ENCODE measurements around the gene AP2B1. TPM values are rescaled to one million over a fixed set of nuclear protein-coding genes. Genes with fewer than 3 reads are reported as not detected.

AP2B1 gene
- total RNA-seq, 1 experiment from 2014 or later: 195 TPM

- Mint-ChIP-seq H3K36me3 (peaks cover 49% of the 10 kb centered on the region), H3K9me3 (no peaks in the 10 kb centered on the region), H3K27me3 (ENCODE audit: low read depth) (no peaks in the 10 kb centered on the region), H3K4me1 (no peaks in the 10 kb centered on the region), H3K27ac (no peak overlapping the region), H3K4me3 (no peak overlapping the region)
- ChIA-PET POLR2A (no interaction called here), CTCF (interaction anchor here (1.2 kb wide), 1 partner anchor 123 kb away, joined by 3 read pairs; no protein-coding TSS in a partner anchor)
- DNase-seq (ENCODE audit: low spot score) (no peak), ATAC-seq (no peak)
- TF ChIP-seq ZNF317 (CRISPR knock-in tag; IDR thresholded peaks at IDR 0.05; ENCODE audit: borderline replicate concordance, low read depth) (no peak), MXD4 (CRISPR knock-in tag; IDR thresholded peaks at IDR 0.05; ENCODE audit: borderline replicate concordance) (no peak), ZNF138 (CRISPR knock-in tag; conservative IDR thresholded peaks at IDR 0.05) (no peak), SOX15 (CRISPR knock-in tag; IDR thresholded peaks at IDR 0.05) (no peak), MAX (CRISPR knock-in tag; IDR thresholded peaks at IDR 0.05) (no peak), MYBL2 (CRISPR knock-in tag; IDR thresholded peaks at IDR 0.05) (no peak), ZNF512 (CRISPR knock-in tag; IDR thresholded peaks at IDR 0.05; ENCODE audit: borderline replicate concordance) (no peak), CREB1 (CRISPR knock-in tag; IDR thresholded peaks at IDR 0.05) (no peak)
- TF ChIP-seq, protein P1, sequence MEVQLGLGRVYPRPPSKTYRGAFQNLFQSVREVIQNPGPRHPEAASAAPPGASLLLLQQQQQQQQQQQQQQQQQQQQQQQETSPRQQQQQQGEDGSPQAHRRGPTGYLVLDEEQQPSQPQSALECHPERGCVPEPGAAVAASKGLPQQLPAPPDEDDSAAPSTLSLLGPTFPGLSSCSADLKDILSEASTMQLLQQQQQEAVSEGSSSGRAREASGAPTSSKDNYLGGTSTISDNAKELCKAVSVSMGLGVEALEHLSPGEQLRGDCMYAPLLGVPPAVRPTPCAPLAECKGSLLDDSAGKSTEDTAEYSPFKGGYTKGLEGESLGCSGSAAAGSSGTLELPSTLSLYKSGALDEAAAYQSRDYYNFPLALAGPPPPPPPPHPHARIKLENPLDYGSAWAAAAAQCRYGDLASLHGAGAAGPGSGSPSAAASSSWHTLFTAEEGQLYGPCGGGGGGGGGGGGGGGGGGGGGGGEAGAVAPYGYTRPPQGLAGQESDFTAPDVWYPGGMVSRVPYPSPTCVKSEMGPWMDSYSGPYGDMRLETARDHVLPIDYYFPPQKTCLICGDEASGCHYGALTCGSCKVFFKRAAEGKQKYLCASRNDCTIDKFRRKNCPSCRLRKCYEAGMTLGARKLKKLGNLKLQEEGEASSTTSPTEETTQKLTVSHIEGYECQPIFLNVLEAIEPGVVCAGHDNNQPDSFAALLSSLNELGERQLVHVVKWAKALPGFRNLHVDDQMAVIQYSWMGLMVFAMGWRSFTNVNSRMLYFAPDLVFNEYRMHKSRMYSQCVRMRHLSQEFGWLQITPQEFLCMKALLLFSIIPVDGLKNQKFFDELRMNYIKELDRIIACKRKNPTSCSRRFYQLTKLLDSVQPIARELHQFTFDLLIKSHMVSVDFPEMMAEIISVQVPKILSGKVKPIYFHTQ (CRISPR knock-in tag; IDR thresholded peaks at IDR 0.05): no peak
These were observed 53.9 kb downstream of the AP2B1 start for GRCh38 chr17:35641032-35641431.

GRCh38 chr17:35645923-35646322 lies 58.8 kb downstream of the AP2B1 start:
- Mint-ChIP-seq H3K4me3 (no peak overlapping the region), H3K27me3 (ENCODE audit: low read depth) (no peaks in the 10 kb centered on the region), H3K9me3 (no peaks in the 10 kb centered on the region), H3K36me3 (peaks cover 27% of the 10 kb centered on the region), H3K4me1 (no peaks in the 10 kb centered on the region), H3K27ac (peak overlapping the region; percentile 86)
- POLR2A ChIA-PET: no interaction called here
- TF ChIP-seq, protein P2, sequence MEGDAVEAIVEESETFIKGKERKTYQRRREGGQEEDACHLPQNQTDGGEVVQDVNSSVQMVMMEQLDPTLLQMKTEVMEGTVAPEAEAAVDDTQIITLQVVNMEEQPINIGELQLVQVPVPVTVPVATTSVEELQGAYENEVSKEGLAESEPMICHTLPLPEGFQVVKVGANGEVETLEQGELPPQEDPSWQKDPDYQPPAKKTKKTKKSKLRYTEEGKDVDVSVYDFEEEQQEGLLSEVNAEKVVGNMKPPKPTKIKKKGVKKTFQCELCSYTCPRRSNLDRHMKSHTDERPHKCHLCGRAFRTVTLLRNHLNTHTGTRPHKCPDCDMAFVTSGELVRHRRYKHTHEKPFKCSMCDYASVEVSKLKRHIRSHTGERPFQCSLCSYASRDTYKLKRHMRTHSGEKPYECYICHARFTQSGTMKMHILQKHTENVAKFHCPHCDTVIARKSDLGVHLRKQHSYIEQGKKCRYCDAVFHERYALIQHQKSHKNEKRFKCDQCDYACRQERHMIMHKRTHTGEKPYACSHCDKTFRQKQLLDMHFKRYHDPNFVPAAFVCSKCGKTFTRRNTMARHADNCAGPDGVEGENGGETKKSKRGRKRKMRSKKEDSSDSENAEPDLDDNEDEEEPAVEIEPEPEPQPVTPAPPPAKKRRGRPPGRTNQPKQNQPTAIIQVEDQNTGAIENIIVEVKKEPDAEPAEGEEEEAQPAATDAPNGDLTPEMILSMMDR (IDR thresholded peaks at IDR 0.05): no peak
- no peak for TF ChIP-seq PRRX2 (CRISPR knock-in tag; IDR thresholded peaks at IDR 0.05)
- no peak for TF ChIP-seq CREM (CRISPR knock-in tag; IDR thresholded peaks at IDR 0.05)
- TF ChIP-seq ZNF416 (CRISPR knock-in tag; IDR thresholded peaks at IDR 0.05): no peak
- TF ChIP-seq CBFB (CRISPR knock-in tag; IDR thresholded peaks at IDR 0.05; ENCODE audit: low read depth): no peak
- TF ChIP-seq SMAD4 (CRISPR knock-in tag; IDR thresholded peaks at IDR 0.05): no peak
- no peak for TF ChIP-seq ZNF232 (CRISPR knock-in tag; IDR thresholded peaks at IDR 0.05)
- TF ChIP-seq, protein P3, sequence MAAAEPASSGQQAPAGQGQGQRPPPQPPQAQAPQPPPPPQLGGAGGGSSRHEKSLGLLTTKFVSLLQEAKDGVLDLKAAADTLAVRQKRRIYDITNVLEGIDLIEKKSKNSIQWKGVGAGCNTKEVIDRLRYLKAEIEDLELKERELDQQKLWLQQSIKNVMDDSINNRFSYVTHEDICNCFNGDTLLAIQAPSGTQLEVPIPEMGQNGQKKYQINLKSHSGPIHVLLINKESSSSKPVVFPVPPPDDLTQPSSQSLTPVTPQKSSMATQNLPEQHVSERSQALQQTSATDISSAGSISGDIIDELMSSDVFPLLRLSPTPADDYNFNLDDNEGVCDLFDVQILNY (CRISPR knock-in tag; IDR thresholded peaks at IDR 0.05): no peak
- no peak for TF ChIP-seq JUN (CRISPR knock-in tag; IDR thresholded peaks at IDR 0.05)
- TF ChIP-seq, protein P4, sequence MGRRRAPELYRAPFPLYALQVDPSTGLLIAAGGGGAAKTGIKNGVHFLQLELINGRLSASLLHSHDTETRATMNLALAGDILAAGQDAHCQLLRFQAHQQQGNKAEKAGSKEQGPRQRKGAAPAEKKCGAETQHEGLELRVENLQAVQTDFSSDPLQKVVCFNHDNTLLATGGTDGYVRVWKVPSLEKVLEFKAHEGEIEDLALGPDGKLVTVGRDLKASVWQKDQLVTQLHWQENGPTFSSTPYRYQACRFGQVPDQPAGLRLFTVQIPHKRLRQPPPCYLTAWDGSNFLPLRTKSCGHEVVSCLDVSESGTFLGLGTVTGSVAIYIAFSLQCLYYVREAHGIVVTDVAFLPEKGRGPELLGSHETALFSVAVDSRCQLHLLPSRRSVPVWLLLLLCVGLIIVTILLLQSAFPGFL (CRISPR knock-in tag; IDR thresholded peaks at IDR 0.05; ENCODE audit: borderline replicate concordance): no peak
- no peak for TF ChIP-seq OVOL2 (CRISPR knock-in tag; IDR thresholded peaks at IDR 0.05; ENCODE audit: borderline replicate concordance)
- no peak for TF ChIP-seq NR3C1 (CRISPR knock-in tag; conservative IDR thresholded peaks at IDR 0.05; ENCODE audit: low read depth)
- TF ChIP-seq ATF1 (CRISPR knock-in tag; IDR thresholded peaks at IDR 0.05): no peak
- TF ChIP-seq ZNF263 (CRISPR knock-in tag; IDR thresholded peaks at IDR 0.05; ENCODE audit: low read depth): no peak
- no peak for TF ChIP-seq IRF2 (CRISPR knock-in tag; IDR thresholded peaks at IDR 0.05; ENCODE audit: borderline replicate concordance, low read depth)
- ATAC-seq (no peak), DNase-seq (ENCODE audit: low spot score) (no peak)
- CTCF ChIA-PET: no interaction called here
